Astrocyte (in vitro differentiated cells and primary cell): ENCODE measurements around the gene CDKAL1. TPM values are rescaled to one million over a fixed set of nuclear protein-coding genes. Genes with fewer than 3 reads are reported as not detected.

Source experiments
- DNase-seq: peaks from one replicate; pipeline ENCODE4 v3.0.0-alpha.2; 2010; ENCODE audit warnings: low read depth
- FAIRE-seq: peaks from 2 replicates; lab custom pipeline; 2011; peaks lifted over from hg19 to GRCh38; lab: Jason Lieb, UNC
- H2AFZ ChIP-seq: 2 replicates; pipeline ENCODE4 v1.6.0; 2012; ENCODE audit warnings: low read depth, low read length, inconsistent platforms
- H3K27ac ChIP-seq: 2 replicates; pipeline ENCODE4 v1.5.1; 2011; ENCODE audit warnings: low read depth, low read length, inconsistent platforms
- H3K27me3 ChIP-seq: 2 replicates; pipeline ENCODE4 v1.6.0; 2011; ENCODE audit warnings: low read length, inconsistent platforms; ENCODE audit not compliant: insufficient read depth
- H3K36me3 ChIP-seq: 2 replicates; pipeline ENCODE4 v1.5.1; 2011; ENCODE audit warnings: low read length, inconsistent platforms; ENCODE audit not compliant: insufficient read depth
- H3K4me1 ChIP-seq: 2 replicates; pipeline ENCODE4 v1.5.1; 2011; ENCODE audit warnings: low read length, inconsistent platforms; ENCODE audit not compliant: insufficient read depth
- H3K4me2 ChIP-seq: 2 replicates; pipeline ENCODE4 v1.6.0; 2012; ENCODE audit warnings: low read length, inconsistent platforms
- H3K4me3 ChIP-seq: 2 replicates; pipeline ENCODE4 v1.5.1; 2011; ENCODE audit warnings: low read depth, mild to moderate bottlenecking, low read length, inconsistent platforms; ENCODE audit not compliant: insufficient read depth
- H3K79me2 ChIP-seq: 2 replicates; pipeline ENCODE4 v1.6.0; 2012; ENCODE audit warnings: mild to moderate bottlenecking, low read length, inconsistent platforms; ENCODE audit not compliant: insufficient read depth
- H3K9ac ChIP-seq: 2 replicates; pipeline ENCODE4 v1.6.0; 2012; ENCODE audit warnings: mild to moderate bottlenecking, low read length, inconsistent platforms
- H3K9me3 ChIP-seq: 2 replicates; pipeline ENCODE4 v1.5.1; 2012; ENCODE audit warnings: low read depth, mild to moderate bottlenecking, low read length, inconsistent platforms; ENCODE audit not compliant: insufficient read depth
- H4K20me1 ChIP-seq: 2 replicates; pipeline ENCODE4 v1.6.0; 2012; ENCODE audit warnings: low read length, inconsistent platforms; ENCODE audit not compliant: insufficient read depth
- H3K27ac Mint-ChIP-seq: one replicate; pipeline ENCODE4 v1.8.0; 2021; ENCODE audit warnings: mild to moderate bottlenecking, mixed read lengths; ENCODE audit not compliant: unreplicated experiment
- H3K27me3 Mint-ChIP-seq: one replicate; pipeline ENCODE4 v1.8.0; 2021; ENCODE audit warnings: low read depth, mixed read lengths; ENCODE audit not compliant: unreplicated experiment
- H3K36me3 Mint-ChIP-seq: one replicate; pipeline ENCODE4 v1.8.0; 2021; ENCODE audit warnings: low read depth, mixed read lengths; ENCODE audit not compliant: unreplicated experiment
- H3K4me1 Mint-ChIP-seq: one replicate; pipeline ENCODE4 v1.8.0; 2021; ENCODE audit warnings: low read depth, mixed read lengths; ENCODE audit not compliant: unreplicated experiment
- H3K4me3 Mint-ChIP-seq: one replicate; pipeline ENCODE4 v1.8.0; 2021; ENCODE audit warnings: mild to moderate bottlenecking, moderate library complexity, mixed read lengths; ENCODE audit not compliant: unreplicated experiment
- H3K9me3 Mint-ChIP-seq: one replicate; pipeline ENCODE4 v1.8.0; 2021; ENCODE audit warnings: mild to moderate bottlenecking, mixed read lengths; ENCODE audit not compliant: unreplicated experiment
- EZH2 ChIP-seq: IDR thresholded peaks from 2 replicates; pipeline ENCODE4 v1.6.1; 2012; ENCODE audit warnings: mild to moderate bottlenecking, low read length, inconsistent platforms; ENCODE audit not compliant: insufficient read depth
- total RNA-seq: library from RNA; stranded (reverse); gene quantifications from 2 replicates; pipeline ENCODE4 v1.2.1, GENCODE V29; 2021
- TF ChIP-seq, protein P1 (sequence below): IDR thresholded peaks from 2 replicates; pipeline ENCODE4 v1.5.1; 2011; ENCODE audit warnings: low read depth, mild to moderate bottlenecking, inconsistent platforms, low read length, moderate library complexity; ENCODE audit not compliant: insufficient read depth

CDKAL1 gene
- total RNA-seq, 1 donor from 2014 or later, result 13.7 TPM

DNA sequence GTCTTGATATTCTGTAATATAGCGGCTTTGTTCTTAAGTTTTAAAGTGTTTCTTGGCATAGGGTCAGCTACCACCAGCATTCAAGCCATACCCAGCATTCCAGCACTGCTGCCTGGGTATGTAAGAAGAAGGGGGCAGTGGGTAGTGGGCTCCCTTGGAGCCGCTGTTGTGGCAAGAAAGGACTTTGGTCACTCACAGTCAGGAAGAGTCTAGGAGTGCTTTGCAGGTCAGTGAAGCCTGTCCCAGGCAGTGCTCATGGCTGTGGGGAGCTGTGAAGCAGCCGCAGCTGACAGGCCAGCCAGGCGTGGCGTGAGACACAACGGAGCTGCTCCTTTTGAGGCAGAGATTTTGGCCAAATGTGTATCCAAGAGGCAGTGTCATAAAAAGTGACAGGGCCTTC, 512.0 kb downstream of the CDKAL1 start:
- no peak for TF ChIP-seq EZH2
- TF ChIP-seq, protein P1, sequence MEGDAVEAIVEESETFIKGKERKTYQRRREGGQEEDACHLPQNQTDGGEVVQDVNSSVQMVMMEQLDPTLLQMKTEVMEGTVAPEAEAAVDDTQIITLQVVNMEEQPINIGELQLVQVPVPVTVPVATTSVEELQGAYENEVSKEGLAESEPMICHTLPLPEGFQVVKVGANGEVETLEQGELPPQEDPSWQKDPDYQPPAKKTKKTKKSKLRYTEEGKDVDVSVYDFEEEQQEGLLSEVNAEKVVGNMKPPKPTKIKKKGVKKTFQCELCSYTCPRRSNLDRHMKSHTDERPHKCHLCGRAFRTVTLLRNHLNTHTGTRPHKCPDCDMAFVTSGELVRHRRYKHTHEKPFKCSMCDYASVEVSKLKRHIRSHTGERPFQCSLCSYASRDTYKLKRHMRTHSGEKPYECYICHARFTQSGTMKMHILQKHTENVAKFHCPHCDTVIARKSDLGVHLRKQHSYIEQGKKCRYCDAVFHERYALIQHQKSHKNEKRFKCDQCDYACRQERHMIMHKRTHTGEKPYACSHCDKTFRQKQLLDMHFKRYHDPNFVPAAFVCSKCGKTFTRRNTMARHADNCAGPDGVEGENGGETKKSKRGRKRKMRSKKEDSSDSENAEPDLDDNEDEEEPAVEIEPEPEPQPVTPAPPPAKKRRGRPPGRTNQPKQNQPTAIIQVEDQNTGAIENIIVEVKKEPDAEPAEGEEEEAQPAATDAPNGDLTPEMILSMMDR, result no peak
- H3K79me2 ChIP-seq, result no peaks in the 10 kb centered on the region
- Mint-ChIP-seq H3K27ac (no peak overlapping the region), H3K27me3 (no peaks in the 10 kb centered on the region), H3K4me3 (no peak overlapping the region), H3K36me3 (no peaks in the 10 kb centered on the region), H3K4me1 (peaks cover 3% of the 10 kb centered on the region), H3K9me3 (no peaks in the 10 kb centered on the region)
- H3K36me3 ChIP-seq, result no peaks in the 10 kb centered on the region
- H4K20me1 ChIP-seq, result no peaks in the 10 kb centered on the region
- peaks cover 12% of the 10 kb centered on the region for H3K4me1 ChIP-seq
- no peak overlapping the region for H3K9ac ChIP-seq
- peak overlapping the region; percentile 39 for H3K27ac ChIP-seq
- no peaks in the 10 kb centered on the region for H3K27me3 ChIP-seq
- no peak overlapping the region for H2AFZ ChIP-seq
- H3K9me3 ChIP-seq, result no peaks in the 10 kb centered on the region
- H3K4me3 ChIP-seq, result no peak overlapping the region
- FAIRE-seq (no peak), DNase-seq (peak; percentile 37)
- no peak overlapping the region for H3K4me2 ChIP-seq

DNA sequence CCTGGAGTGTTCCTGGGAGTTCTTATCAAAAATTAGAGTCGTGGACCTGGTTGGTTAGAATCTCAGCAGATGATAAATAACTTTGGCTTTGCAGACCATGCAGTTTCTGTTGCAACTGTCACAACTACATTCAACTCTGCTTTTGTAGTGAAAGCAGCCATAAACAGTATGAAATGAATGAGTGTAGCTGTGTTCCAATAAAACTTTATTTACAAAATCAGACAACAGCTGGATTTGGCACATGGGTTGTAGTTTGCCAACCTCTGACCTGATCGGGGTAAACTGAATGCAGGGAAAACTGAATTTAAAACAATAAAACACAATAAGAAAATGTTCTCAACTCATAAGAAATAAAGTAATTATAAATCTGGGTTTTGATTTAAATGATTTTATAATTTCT, 513.8 kb downstream of the CDKAL1 start:
- peaks cover 12% of the 10 kb centered on the region for H3K4me1 ChIP-seq
- TF ChIP-seq, protein P1, result no peak
- no peak for TF ChIP-seq EZH2
- no peaks in the 10 kb centered on the region for H4K20me1 ChIP-seq
- Mint-ChIP-seq H3K27me3 (no peaks in the 10 kb centered on the region), H3K36me3 (peaks cover 3% of the 10 kb centered on the region), H3K9me3 (no peaks in the 10 kb centered on the region), H3K27ac (no peak overlapping the region), H3K4me1 (peaks cover 3% of the 10 kb centered on the region), H3K4me3 (no peak overlapping the region)
- DNase-seq, result no peak
- H3K4me2 ChIP-seq, result no peak overlapping the region
- no peak overlapping the region for H3K4me3 ChIP-seq
- no peaks in the 10 kb centered on the region for H3K36me3 ChIP-seq
- H3K9me3 ChIP-seq, result no peaks in the 10 kb centered on the region
- no peak overlapping the region for H3K9ac ChIP-seq
- no peak for FAIRE-seq
- H2AFZ ChIP-seq, result no peak overlapping the region
- H3K27me3 ChIP-seq, result no peaks in the 10 kb centered on the region
- no peak overlapping the region for H3K27ac ChIP-seq
- no peaks in the 10 kb centered on the region for H3K79me2 ChIP-seq

DNA sequence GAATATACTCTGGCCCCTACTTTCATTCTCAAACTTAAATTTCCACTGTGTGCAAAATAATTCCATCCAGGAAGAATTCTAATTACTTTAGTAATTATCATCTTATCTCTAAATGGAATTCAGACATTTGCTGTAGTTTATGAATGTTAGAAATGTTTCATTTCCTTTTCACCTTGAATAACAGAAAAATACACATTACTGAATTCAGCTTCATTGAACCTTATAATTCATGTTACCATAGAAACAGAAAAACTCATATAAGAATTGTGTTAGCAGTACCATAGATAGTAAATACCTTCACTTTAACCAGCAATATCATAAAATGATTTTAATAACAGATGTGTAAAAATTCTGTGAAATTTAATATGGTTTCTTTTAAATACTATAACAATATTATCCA, 514.9 kb downstream of the CDKAL1 start:
- FAIRE-seq (no peak), DNase-seq (no peak)
- Mint-ChIP-seq H3K27ac (no peak overlapping the region), H3K9me3 (no peaks in the 10 kb centered on the region), H3K4me3 (no peak overlapping the region), H3K36me3 (peaks cover 3% of the 10 kb centered on the region), H3K4me1 (peaks cover 11% of the 10 kb centered on the region), H3K27me3 (no peaks in the 10 kb centered on the region)
- H3K9ac ChIP-seq, result no peak overlapping the region
- H3K4me2 ChIP-seq, result no peak overlapping the region
- H3K27ac ChIP-seq, result no peak overlapping the region
- H3K79me2 ChIP-seq, result no peaks in the 10 kb centered on the region
- H3K4me1 ChIP-seq, result peaks cover 12% of the 10 kb centered on the region
- H4K20me1 ChIP-seq, result no peaks in the 10 kb centered on the region
- TF ChIP-seq, protein P1, result no peak
- no peak for TF ChIP-seq EZH2
- no peak overlapping the region for H2AFZ ChIP-seq
- no peak overlapping the region for H3K4me3 ChIP-seq
- no peaks in the 10 kb centered on the region for H3K9me3 ChIP-seq
- H3K36me3 ChIP-seq, result no peaks in the 10 kb centered on the region
- H3K27me3 ChIP-seq, result no peaks in the 10 kb centered on the region
